HG02798 (cell line): ENCODE results near the gene ATP2C2.

Experiments
- ATAC-seq: cut with Tn5 transposase; IDR thresholded peaks from one replicate; pipeline ENCODE4 v1.9.1; 2021; ENCODE audit warnings: mild to moderate bottlenecking; ENCODE audit not compliant: unreplicated experiment, poor library complexity

ATP2C2 gene

DNA sequence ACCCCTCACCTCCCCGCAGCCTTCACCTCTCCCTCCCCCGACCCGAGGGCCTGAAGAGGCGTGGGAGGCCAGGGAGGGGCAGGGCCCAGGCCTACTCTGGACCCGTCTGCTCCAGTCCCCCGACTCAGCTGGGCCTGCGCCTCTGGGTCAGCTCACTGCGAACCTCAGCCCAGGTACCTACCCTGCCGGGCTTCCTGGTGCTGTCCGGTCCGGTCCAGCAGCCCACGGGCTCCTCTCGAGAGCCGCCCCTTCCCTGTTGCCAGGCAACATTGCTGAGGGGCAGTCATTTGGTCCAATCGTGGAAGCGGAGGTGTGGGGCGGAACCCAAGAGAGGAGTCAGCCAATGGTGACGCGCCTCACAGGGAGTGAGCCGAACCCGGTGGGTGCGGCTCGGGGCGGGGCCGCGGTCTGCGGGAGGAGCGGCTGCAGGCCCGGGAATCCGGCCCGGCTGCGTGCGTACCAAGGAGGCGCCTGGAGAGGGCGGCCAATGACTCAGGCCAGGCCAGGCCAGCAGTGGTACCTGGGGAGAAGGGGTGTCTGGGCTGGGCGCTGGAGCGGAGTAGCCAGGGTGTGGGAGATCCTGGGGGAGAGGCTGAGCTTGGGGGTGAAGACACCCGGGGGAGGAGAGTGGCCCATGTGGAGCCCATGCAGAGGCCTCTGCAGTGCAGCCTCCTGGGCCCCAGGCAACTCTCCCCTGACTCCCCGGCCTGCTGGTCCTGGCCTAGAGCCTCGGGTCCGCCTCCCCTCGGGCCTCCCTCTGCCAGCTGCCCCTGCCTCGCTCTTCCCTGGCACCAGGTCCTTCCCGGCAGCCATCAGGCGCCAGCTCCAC is 136.3 kb downstream of the ATP2C2 start, which contains the start of gene MEAK7:
Gene MEAK7, minus strand, starts transcription at position 240 of the 829 bp plus-strand sequence. CDS start 6,573 bp downstream, outside the sequence.
- ATAC-seq, result peak; percentile 99

DNA sequence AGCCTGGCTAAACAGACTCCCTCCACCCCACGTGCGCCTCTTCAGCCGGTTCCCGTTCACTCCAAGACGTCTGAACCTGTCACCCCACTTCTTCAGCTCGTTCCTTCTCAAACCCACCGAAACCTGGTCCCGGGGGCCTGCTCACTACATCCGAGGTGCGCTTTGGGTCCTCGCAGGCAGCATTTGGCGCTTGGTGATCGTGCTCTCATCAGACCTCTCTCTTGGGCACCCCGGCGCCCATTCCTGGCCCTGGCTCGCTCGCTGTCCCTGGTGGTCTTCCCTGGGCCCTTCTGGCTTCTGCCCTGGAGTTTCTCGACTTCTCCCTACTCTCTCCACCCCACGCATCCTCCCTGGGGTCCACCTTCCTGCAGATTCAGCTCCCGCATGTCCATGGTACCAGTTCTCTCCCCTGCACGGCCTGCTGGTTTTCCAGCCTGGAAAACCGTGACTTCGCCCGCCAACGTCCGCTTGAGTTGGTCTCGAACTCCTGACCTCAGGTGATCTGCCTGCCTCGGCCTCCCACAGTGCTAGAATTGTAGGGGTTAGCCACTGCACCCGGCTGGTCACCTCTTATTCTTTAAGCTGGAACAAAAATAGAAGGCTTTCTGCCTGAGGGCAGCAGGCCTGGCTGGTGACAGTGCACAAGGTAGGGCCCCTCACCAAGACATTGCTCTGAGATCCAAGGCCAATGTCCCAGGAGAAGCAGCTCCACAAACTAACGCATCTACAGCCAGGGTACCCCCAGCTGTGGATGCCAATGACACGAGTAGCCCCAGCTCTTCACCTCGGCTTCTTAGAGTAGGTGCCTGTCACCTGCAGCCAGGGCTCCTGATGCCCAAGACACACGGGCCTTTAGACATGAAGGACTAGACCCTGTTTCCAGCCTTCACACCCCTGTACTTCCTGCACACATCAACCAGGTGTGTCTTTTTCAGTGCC is 137.2 kb downstream of the ATP2C2 start:
- ATAC-seq, result no peak

DNA sequence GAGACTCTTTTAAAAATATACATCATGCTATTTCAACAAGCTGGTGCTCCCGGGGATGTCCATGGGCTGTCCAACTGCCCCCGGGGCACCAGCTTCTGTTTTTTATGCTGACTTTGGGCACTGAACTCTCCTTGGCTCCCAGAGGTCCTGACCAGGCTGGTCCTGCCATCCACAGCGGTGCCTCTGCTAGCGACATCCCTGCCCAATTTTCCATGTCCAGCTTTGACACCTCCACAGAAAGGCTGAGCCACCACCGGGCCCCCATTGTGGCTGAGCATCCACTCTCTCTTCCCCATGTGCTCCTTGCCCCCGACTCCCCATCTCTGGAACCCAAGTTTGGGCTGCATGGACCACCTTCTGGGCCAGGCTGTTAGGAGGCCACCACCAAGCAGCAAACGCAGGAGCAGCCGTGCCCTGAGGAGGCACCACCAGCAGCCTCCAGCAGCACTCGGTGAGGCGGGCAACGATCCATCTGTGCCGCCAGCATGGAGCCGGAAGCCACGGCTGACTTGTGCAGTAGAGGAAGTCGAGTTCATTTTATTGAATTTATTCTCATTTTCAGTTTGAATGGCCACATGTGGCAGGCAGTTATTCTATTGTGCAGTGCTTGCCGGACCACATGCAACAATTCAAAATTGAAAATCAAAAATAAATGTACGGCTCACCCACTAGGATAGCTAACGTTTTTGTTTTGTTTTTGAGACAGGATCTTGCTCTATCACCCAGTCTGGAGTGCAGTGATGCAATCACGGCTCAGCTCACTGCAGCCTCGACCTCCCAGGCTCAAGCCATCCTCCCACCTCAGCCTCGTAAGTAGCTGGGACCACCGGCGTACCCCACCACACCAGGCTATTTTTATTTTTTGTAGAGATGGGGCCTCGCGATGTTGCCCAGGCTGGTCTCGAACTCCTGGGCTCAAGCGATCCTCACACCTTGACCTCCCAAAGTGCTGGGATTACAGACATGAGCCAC is 139.0 kb downstream of the ATP2C2 start:
- no peak for ATAC-seq

GRCh38 chr16:84508502-84508901 is 140.2 kb downstream of the ATP2C2 start:
- ATAC-seq, result no peak

GRCh38 chr16:84509032-84509950 is 141.0 kb downstream of the ATP2C2 start:
- ATAC-seq, result no peak

DNA sequence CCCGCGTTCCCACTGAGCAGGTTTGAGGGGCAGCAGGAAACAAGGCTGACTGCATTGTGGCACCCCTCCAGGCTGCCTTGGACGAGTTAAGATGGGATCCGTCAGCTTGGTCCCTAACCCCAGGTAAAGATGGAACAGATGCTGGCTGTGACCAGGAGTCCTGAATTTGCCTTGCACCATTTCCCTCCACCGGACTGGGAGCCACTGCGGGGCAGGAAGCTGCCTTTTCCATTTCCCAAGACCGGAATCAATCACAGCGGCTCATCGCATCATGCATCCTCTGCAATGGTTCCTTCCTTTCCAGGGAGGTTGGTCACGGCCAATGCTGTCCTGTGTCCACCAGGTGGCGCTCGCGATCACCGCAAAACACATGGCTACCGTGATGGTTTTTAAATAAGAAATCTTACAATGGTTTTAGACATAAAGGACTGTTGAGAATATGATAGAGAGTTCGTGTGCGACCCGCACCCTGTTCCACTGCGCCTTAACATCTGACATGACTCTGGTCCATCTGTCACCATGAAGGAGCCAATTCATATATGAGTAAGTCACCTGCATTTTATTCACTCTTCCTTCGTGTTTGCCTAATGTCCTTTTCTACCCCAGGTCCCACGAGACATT is 143.0 kb downstream of the ATP2C2 start:
- ATAC-seq, result peak; percentile 39

GRCh38 chr16:84511831-84512230 is 143.5 kb downstream of the ATP2C2 start:
- no peak for ATAC-seq

GRCh38 chr16:84513123-84513522 is 144.8 kb downstream of the ATP2C2 start:
- ATAC-seq, result no peak

DNA sequence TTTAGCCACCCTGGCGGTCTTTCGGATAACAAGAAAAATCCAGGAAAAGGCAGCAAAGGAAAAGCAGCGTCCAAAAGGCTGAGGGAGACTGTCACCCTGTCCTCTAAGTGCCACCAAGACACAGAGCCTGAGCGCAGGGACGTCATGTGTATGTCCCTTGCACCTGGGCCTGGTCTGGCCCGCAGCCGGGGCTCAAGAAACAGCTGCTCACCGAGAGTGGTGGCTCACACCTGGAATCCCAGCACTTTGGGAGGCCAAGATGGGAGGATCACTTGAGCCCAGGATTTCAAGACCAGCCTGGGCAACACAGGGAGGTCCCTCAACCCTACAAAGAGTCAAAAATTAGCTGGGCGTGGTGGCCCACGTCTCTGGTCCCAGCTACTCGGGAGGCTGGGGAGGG is 145.3 kb downstream of the ATP2C2 start:
- no peak for ATAC-seq
